GM15510 (cell line): ENCODE measurements around the gene GPATCH4.

Experiments used
- POLR2A ChIP-seq: IDR thresholded peaks from 3 replicates; pipeline ENCODE4 v1.6.1; 2011; ENCODE audit warnings: borderline replicate concordance; ENCODE audit not compliant: insufficient read length; ENCODE audit errors: extremely low read depth

Gene GPATCH4

GRCh38 chr1:156590326-156591180 is 10.7 kb downstream of the GPATCH4 start:
- TF ChIP-seq POLR2A, result no peak

GRCh38 chr1:156589546-156589945 is 11.7 kb downstream of the GPATCH4 start:
- no peak for TF ChIP-seq POLR2A

GRCh38 chr1:156586892-156587477 is 14.3 kb downstream of the GPATCH4 start:
- no peak for TF ChIP-seq POLR2A

- TF ChIP-seq POLR2A, result no peak
Observed at GRCh38 chr1:156586323-156586722, 15.0 kb downstream of the GPATCH4 start.

GRCh38 chr1:156584813-156585212 is 16.5 kb downstream of the GPATCH4 start:
- TF ChIP-seq POLR2A, result no peak

- TF ChIP-seq POLR2A, result no peak
Observed at GRCh38 chr1:156583821-156584622, 17.3 kb downstream of the GPATCH4 start.

- TF ChIP-seq POLR2A, result no peak
Observed at GRCh38 chr1:156582388-156583017, 18.8 kb downstream of the GPATCH4 start.

- TF ChIP-seq POLR2A, result no peak
Observed at GRCh38 chr1:156581661-156582387, 19.5 kb downstream of the GPATCH4 start.

GRCh38 chr1:156579472-156579871 is 21.8 kb downstream of the GPATCH4 start, which contains the start of gene TTC24:
Gene TTC24, plus strand, starts transcription at chr1:156579723. Its CDS starts 1,642 bp downstream, at chr1:156581365.
- no peak for TF ChIP-seq POLR2A

- no peak for TF ChIP-seq POLR2A
Observed at GRCh38 chr1:156578055-156578454, 23.2 kb downstream of the GPATCH4 start.

GRCh38 chr1:156577550-156577949 is 23.7 kb downstream of the GPATCH4 start:
- no peak for TF ChIP-seq POLR2A

- TF ChIP-seq POLR2A, result no peak
Observed at GRCh38 chr1:156574039-156574633, 27.1 kb downstream of the GPATCH4 start.

GRCh38 chr1:156572663-156573018 is 28.6 kb downstream of the GPATCH4 start:
- no peak for TF ChIP-seq POLR2A

GRCh38 chr1:156571919-156572662 is 29.2 kb downstream of the GPATCH4 start, which contains the start of gene IQGAP3:
Gene IQGAP3, minus strand, starts transcription at chr1:156572565. Its CDS starts 36 bp downstream, at chr1:156572529.
- TF ChIP-seq POLR2A, result peak; percentile 20
